ENCODE data around the gene PPP1R15A. TPM values are rescaled to one million over a fixed set of nuclear protein-coding genes. Genes with fewer than 3 reads are reported as not detected.
"Not testable (repeated sequence)": the region's sequence is repeated elsewhere in the genome, so short reads cannot be mapped to it uniquely, and the experiment has no call there.

The PPP1R15A gene
- total RNA-seq, 2 donors from 2014 or later: 23.9 to 33.3 TPM

DNA sequence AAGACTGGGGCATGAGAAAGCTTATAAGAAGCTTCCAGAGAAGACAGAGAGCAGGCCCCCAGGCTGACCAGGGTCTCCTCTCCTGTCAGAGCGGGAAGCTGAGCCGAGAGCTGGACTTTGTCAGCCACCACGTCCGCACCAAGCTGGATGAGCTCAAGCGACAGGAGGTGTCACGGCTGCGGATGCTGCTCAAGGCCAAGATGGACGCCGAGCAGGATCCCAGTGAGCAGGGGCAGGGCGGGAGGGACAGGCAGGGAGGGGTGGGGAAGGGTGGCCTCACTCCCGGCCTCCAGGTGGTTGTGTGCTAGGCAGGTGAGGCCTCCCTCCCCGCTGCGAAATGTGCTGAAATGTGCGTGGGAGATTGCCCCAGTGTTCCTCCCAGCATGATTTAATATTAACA lies 33.4 kb downstream of the PPP1R15A start:
- Histone ChIP-seq H3K9me3 (no peaks in the 10 kb centered on the region), H3K4me3 (no peak overlapping the region), H3K9ac (ENCODE audit: low read depth in 2 of 2, low read length in 2 of 2) (no peak overlapping the region), H3K4me1 (no peaks in the 10 kb centered on the region), H3K36me3 (no peaks in the 10 kb centered on the region), H3K27ac (no peak overlapping the region), H3K27me3 (no peaks in the 10 kb centered on the region)
- TF ChIP-seq, protein P1, sequence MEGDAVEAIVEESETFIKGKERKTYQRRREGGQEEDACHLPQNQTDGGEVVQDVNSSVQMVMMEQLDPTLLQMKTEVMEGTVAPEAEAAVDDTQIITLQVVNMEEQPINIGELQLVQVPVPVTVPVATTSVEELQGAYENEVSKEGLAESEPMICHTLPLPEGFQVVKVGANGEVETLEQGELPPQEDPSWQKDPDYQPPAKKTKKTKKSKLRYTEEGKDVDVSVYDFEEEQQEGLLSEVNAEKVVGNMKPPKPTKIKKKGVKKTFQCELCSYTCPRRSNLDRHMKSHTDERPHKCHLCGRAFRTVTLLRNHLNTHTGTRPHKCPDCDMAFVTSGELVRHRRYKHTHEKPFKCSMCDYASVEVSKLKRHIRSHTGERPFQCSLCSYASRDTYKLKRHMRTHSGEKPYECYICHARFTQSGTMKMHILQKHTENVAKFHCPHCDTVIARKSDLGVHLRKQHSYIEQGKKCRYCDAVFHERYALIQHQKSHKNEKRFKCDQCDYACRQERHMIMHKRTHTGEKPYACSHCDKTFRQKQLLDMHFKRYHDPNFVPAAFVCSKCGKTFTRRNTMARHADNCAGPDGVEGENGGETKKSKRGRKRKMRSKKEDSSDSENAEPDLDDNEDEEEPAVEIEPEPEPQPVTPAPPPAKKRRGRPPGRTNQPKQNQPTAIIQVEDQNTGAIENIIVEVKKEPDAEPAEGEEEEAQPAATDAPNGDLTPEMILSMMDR (IDR thresholded peaks at IDR 0.05): no peak
- intact Hi-C loops (cut with DNase I): no loop called here
- DNase-seq: no peak

DNA sequence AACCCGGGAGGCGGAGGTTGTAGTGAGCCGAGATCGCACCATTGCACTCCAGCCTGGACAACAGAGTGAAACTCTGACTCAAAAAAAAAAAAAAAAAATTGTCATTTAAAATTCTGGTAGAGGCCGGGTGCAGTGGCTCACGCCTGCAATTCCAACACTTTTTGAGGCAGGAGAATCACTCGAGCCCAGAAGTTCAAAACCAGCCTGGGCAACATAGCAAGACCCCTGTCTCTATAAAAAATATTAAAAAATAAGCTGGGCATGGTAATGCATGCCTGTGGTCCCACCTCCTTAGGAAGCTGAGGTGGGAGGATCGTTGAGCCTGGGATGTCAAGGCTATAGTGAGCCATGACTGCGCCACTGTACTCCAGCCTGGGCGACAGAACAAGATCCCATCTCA lies 34.1 kb downstream of the PPP1R15A start:
- Histone ChIP-seq H3K27ac (no peak overlapping the region), H3K27me3 (no peaks in the 10 kb centered on the region), H3K9ac (ENCODE audit: low read depth in 2 of 2, low read length in 2 of 2) (no peak overlapping the region), H3K36me3 (no peaks in the 10 kb centered on the region), H3K4me3 (no peak overlapping the region), H3K4me1 (no peaks in the 10 kb centered on the region), H3K9me3 (no peaks in the 10 kb centered on the region)
- TF ChIP-seq, protein P1 (IDR thresholded peaks at IDR 0.05): no peak
- no peak for DNase-seq
- intact Hi-C loops (cut with DNase I): no loop called here

DNA sequence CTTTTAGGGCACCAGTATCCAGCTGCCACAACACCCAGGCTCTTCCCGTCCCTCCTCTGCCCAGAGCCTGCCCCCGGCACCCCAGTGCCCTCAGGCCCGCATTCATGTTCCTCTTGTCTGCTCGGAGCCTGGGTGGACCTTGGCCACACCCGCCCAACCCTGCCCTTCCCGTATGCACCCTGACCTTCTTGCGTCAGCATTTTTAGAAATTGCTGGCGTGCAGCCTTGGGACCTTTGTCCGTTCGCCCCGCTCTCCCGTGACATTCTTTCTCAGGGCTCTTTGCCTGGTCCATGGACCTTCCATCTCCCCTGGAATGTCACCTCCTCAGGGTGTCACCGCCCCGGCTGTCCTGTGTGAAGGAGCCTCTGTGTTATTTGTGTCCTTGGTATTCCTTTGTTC lies 35.5 kb downstream of the PPP1R15A start:
- Histone ChIP-seq H3K36me3 (no peaks in the 10 kb centered on the region), H3K27ac (no peak overlapping the region)
- intact Hi-C loops (cut with DNase I): no loop called here

DNA sequence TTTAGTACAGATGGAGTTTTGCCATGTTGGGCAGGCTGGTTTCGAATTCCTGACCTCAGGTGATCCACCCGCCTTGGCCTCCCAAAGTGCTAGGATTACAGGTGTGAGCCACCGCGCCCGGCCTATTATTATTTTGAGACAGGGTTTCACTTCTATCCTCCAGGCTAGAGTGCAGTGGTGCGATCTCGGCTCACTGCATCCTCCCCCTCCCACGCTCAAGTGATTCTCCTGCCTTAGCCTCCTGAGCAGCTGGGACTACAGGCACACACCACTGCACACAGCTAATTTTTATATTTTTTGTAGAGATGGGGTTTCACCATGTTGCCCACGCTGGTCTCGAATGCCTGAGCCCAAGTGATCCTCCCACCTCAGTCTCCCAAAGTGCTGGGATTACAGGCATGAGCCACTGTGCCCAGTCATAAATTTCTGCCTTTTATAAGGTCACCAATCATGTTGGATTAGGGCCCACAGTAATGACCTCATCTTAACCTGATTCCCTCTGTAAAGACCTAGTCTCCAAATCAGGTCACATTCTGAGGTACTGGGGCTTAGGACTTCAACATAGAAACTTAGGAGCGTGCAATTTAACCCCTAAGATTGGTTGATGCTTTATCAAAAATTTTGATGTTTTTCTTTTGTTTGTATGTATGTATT lies 37.3 kb downstream of the PPP1R15A start:
- H3K9ac ChIP-seq (ENCODE audit: low read depth in 2 of 2, low read length in 2 of 2); H3K27me3 ChIP-seq; H3K9me3 ChIP-seq; H3K27ac ChIP-seq; DNase-seq; H3K4me3 ChIP-seq; intact Hi-C loops (cut with DNase I); H3K4me1 ChIP-seq: not testable (repeated sequence)
- peaks cover 16% of the 10 kb centered on the region for H3K36me3 ChIP-seq

More for the DNA sequence above, 35.5 kb downstream of the PPP1R15A start:
- Histone ChIP-seq H3K9ac (ENCODE audit: low read depth in 2 of 2, low read length in 2 of 2) (no peak overlapping the region), H3K4me3 (no peak overlapping the region), H3K4me1 (no peaks in the 10 kb centered on the region), H3K9me3 (no peaks in the 10 kb centered on the region), H3K27me3 (no peaks in the 10 kb centered on the region)
- TF ChIP-seq, protein P1 (IDR thresholded peaks at IDR 0.05): no peak
- peak; percentile 71 for DNase-seq

DNA sequence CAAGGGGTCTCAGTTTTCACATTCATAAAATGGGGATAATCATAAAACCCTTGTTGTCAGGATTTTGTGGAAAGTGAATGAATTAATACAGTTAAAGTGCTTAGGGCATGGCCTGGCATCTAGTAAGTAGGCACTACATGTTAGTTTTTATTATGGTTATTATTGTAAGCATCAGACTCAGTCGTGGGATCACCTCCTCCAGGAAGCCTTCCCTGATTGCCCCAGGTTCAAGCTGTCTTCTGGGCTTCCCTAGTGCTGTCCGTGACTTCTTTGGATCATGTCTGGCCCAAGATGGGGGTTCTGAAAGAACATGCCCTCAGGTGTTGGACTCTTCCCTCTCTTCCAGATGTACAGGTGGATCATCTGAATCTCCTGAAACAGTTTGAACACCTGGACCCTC lies 38.6 kb downstream of the PPP1R15A start:
- DNase-seq: no peak
- TF ChIP-seq, protein P1 (IDR thresholded peaks at IDR 0.05): no peak
- Histone ChIP-seq H3K9ac (ENCODE audit: low read depth in 2 of 2, low read length in 2 of 2) (no peak overlapping the region), H3K9me3 (no peaks in the 10 kb centered on the region), H3K4me1 (no peaks in the 10 kb centered on the region), H3K27me3 (no peaks in the 10 kb centered on the region), H3K4me3 (no peak overlapping the region), H3K36me3 (peaks cover 16% of the 10 kb centered on the region), H3K27ac (no peak overlapping the region)
- intact Hi-C loops (cut with DNase I): no loop called here

DNA sequence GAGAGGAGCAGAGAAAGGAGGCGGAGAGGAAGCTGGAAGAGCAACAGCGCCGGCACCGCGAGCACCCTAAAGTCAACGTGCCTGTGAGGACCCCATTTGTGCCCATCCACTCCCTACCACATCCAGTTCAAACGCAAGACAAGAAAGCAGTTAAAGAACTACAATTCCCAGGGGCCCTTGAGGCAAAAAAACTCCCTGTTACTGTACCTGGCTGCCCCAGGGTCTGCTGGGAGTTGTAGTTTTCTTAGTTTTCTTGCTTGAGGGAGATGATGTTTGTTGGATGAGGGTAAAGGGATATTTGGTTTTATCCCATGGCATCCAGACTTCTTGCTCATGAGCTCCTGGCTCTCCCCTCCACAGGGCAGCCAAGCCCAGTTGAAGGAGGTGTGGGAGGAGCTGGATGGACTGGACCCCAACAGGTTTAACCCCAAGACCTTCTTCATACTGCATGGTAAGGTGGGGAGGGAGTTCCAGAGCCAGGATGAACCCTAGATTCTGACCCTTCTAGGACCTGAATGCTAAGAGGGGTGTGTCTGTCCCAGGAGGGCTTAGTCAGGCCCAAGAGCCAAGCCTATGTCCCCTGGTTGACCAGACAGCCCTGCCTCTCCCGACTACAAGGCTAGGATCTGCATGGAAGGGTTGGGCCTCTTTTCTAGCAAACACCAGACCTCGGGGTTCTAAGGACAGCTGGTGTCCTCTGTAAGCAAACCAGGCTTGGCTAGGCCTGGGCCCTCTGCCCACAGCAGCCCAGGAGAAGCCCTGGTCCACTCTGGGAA lies 41.1 kb downstream of the PPP1R15A start:
- Histone ChIP-seq H3K36me3 (peaks cover 16% of the 10 kb centered on the region), H3K27me3 (no peaks in the 10 kb centered on the region), H3K27ac (no peak overlapping the region), H3K9me3 (no peaks in the 10 kb centered on the region), H3K9ac (ENCODE audit: low read depth in 2 of 2, low read length in 2 of 2) (no peak overlapping the region), H3K4me3 (no peak overlapping the region), H3K4me1 (no peaks in the 10 kb centered on the region)
- DNase-seq: no peak
- intact Hi-C loops (cut with DNase I): no loop called here
- TF ChIP-seq, protein P1 (IDR thresholded peaks at IDR 0.05): no peak

Measured in colonic mucosa (tissue), 4 donors.